Thyroid gland (tissue), 4 donors: ENCODE data around the gene SLC29A2. TPM values are rescaled to one million over a fixed set of nuclear protein-coding genes. Genes with fewer than 3 reads are reported as not detected.
A peak's percentile ranks its signal among the peaks of the same experiment; 100 is the strongest.

Experiments used
- DNase-seq, 2 donors: peaks; one replicate each; pipeline ENCODE4 v3.0.0-alpha.2; 2019
- H3K27ac ChIP-seq, 3 donors: fragments of 200-600 bp; sonication (generic); 1 replicate in 2 of 3; 2 replicates in 1 of 3; pipeline ENCODE4 v1.5.1; 2016 to 2019; ENCODE audit warnings: mild to moderate bottlenecking in 1 of 3, moderate library complexity in 1 of 3
- H3K27me3 ChIP-seq: fragments of 200-600 bp; sonication (generic); one replicate; pipeline ENCODE4 v1.5.1; 2019
- H3K36me3 ChIP-seq, 2 donors: fragments of 200-600 bp; sonication (generic); one replicate each; pipeline ENCODE4 v1.5.1; 2016 to 2019
- H3K4me1 ChIP-seq, 2 donors: fragments of 200-600 bp; sonication (generic); one replicate each; pipeline ENCODE4 v1.5.1; 2017 to 2019
- H3K4me3 ChIP-seq, 3 donors: fragments of 200-600 bp; sonication (generic); replicated peaks in 1 of 3; 1 replicate in 2 of 3; 2 replicates in 1 of 3; pipeline ENCODE4 v1.5.1; 2016; ENCODE audit warnings: mild to moderate bottlenecking in 1 of 3
- H3K9me3 ChIP-seq: fragments of 200-600 bp; sonication (generic); one replicate; pipeline ENCODE4 v1.5.1; 2017
- POLR2A ChIP-seq, 2 donors: fragments of 450-650 bp; IDR thresholded peaks; one replicate each; pipeline ENCODE4 v1.6.1; 2017; ENCODE audit warnings: antibody characterized with exemption in 2 of 2, mild to moderate bottlenecking in 2 of 2, moderate library complexity in 1 of 2
- WGBS, 2 donors: methylation state at CpG; one replicate each; pipeline ENCODE4 v1.1.5; 2017; 5-methylcytosine and 5-hydroxymethylcytosine counted together
- intact Hi-C: fragments of 100-400 bp; cut with DNase I; formaldehyde crosslinking; loops from one replicate; pipeline ENCODE4 v1.15.1; 2023
- total RNA-seq, 4 donors: library from RNA; depleted of rRNA; stranded (reverse); fragments of >200 nt; gene quantifications; one replicate each; pipeline ENCODE4 v1.2.3, GENCODE V29; 2016
- TF ChIP-seq, protein P1 (sequence below), 6 experiments: fragments of 200-600 bp in 3 of 6; fragments of 450-650 bp in 3 of 6; sonication (generic) in 3 of 6; IDR thresholded peaks; one replicate each; pipeline ENCODE4 v1.5.1; 2016 to 2019; ENCODE audit warnings: antibody characterized with exemption in 6 of 6, mild to moderate bottlenecking in 2 of 6, inconsistent platforms in 1 of 6, moderate library complexity in 1 of 6

SLC29A2 gene
- total RNA-seq, 4 donors from 2014 or later, result 5.0 to 11.4 (median 8.3) TPM

DNA sequence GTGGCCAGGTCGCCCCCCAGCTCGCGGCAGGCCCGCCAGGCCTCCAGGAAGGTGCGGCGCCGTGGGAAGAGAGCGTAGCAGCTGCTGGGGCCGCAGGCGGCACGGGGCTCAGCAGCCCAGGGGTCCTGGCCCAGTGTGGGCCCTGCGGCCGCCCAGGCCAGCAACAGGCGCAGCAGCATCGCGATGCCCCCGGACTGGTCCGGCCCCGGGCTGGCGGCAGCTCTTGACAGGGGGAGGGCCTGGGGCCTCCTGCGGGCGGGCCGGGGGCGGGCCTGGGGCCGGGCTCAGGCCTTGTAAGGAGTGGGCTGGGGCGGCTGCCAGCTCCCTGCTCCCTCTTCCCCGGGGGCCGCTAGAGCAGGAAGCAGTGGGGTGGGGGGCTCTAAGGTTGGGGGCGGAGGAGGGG lies 54.7 kb downstream of the SLC29A2 start, which contains the start of gene CD248:
Gene CD248 (minus strand): TSS at position 196 of the 403 bp plus-strand sequence. CDS start 17 bp downstream, at position 179.
- peak in 1 of 2 donors; percentile 34 for TF ChIP-seq POLR2A (IDR thresholded peaks at IDR 0.05)
- TF ChIP-seq, protein P1, sequence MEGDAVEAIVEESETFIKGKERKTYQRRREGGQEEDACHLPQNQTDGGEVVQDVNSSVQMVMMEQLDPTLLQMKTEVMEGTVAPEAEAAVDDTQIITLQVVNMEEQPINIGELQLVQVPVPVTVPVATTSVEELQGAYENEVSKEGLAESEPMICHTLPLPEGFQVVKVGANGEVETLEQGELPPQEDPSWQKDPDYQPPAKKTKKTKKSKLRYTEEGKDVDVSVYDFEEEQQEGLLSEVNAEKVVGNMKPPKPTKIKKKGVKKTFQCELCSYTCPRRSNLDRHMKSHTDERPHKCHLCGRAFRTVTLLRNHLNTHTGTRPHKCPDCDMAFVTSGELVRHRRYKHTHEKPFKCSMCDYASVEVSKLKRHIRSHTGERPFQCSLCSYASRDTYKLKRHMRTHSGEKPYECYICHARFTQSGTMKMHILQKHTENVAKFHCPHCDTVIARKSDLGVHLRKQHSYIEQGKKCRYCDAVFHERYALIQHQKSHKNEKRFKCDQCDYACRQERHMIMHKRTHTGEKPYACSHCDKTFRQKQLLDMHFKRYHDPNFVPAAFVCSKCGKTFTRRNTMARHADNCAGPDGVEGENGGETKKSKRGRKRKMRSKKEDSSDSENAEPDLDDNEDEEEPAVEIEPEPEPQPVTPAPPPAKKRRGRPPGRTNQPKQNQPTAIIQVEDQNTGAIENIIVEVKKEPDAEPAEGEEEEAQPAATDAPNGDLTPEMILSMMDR (IDR thresholded peaks at IDR 0.05), result no peak
- Histone ChIP-seq H3K4me3 (peak within 1 kb of the TSS in 1 of 3 donors; percentile 26), H3K9me3 (no peaks in the 10 kb centered on the region), H3K27ac (peak within 1 kb of the TSS; percentile 50 to 59 (median 53)), H3K4me1 (peaks cover 6 to 32% of the 10 kb centered on the region in 2 donors), H3K27me3 (peaks cover 3% of the 10 kb centered on the region), H3K36me3 (no peaks in the 10 kb centered on the region)
- intact Hi-C loops, result no loop called here
- peak; percentile 33 to 46 for DNase-seq
- WGBS, 2 donors, result 7 to 20% methylated on average over 1 to 3 of the region's 29 CpGs

GRCh38 chr11:66315921-66316811 lies 55.4 kb downstream of the SLC29A2 start:
- whole genome bisulfite sequencing, 2 donors, result 69 to 71% methylated on average over 30 of the region's 52 CpGs
- no peaks in the 10 kb centered on the region for H3K36me3 ChIP-seq
- H3K27ac ChIP-seq, result peak overlapping the region in 1 of 3 donors; percentile 53
- no peak for DNase-seq
- peaks cover 6 to 32% of the 10 kb centered on the region in 2 donors for H3K4me1 ChIP-seq
- intact Hi-C loops, result no loop called here
- H3K4me3 ChIP-seq, result peak overlapping the region in 1 of 3 donors; percentile 26
- peaks cover 3% of the 10 kb centered on the region for H3K27me3 ChIP-seq
- TF ChIP-seq, protein P1 (IDR thresholded peaks at IDR 0.05), result no peak
- TF ChIP-seq POLR2A (IDR thresholded peaks at IDR 0.05), result no peak
- H3K9me3 ChIP-seq, result no peaks in the 10 kb centered on the region

DNA sequence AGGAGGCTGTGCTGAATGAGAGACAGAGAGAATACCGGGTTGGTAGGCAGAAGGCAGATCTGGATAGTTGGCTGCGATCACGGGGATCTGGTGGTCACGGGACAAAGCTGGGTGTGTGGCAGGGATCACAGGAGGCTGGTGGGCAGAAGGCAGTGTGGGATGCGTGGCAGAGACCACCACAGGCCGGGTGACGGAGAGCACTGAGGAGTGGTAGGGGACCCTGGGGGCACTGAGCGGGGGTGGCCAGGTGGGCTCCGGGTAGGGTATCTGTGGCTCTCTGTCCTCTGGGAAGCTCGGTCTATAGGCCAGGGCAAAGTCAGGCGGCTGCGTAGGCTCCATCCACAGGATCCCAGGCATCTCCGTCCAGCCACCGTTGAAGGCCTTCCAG lies 56.1 kb downstream of the SLC29A2 start:
- no peak for DNase-seq
- Histone ChIP-seq H3K36me3 (no peaks in the 10 kb centered on the region), H3K4me3 (peak overlapping the region in 1 of 3 donors; percentile 26), H3K9me3 (no peaks in the 10 kb centered on the region), H3K27ac (peak overlapping the region in 1 of 3 donors; percentile 53), H3K27me3 (peaks cover 3% of the 10 kb centered on the region), H3K4me1 (peaks cover 6 to 32% of the 10 kb centered on the region in 2 donors)
- intact Hi-C loops, result no loop called here
- TF ChIP-seq, protein P1 (IDR thresholded peaks at IDR 0.05), result no peak
- TF ChIP-seq POLR2A (IDR thresholded peaks at IDR 0.05), result no peak
- 78 to 86% methylated on average over 14 of the region's 14 CpGs for WGBS, 2 donors

- TF ChIP-seq POLR2A (IDR thresholded peaks at IDR 0.05), result no peak
- TF ChIP-seq, protein P1 (IDR thresholded peaks at IDR 0.05), result no peak
- Histone ChIP-seq H3K9me3 (no peaks in the 10 kb centered on the region), H3K4me1 (peaks cover 6 to 32% of the 10 kb centered on the region in 2 donors), H3K27me3 (peaks cover 3% of the 10 kb centered on the region), H3K4me3 (no peak overlapping the region), H3K36me3 (no peaks in the 10 kb centered on the region), H3K27ac (peak overlapping the region in 2 of 3 donors; percentile 8 to 73)
- intact Hi-C loops, result no loop called here
- DNase-seq, result no peak
- 83 to 88% methylated on average over 11 to 13 of the region's 17 CpGs for WGBS, 2 donors
These were observed 56.7 kb downstream of the SLC29A2 start for GRCh38 chr11:66314561-66315497.
